MM.1S (cell line): ENCODE data around the gene TMEM187.

Experiments used
- DNase-seq: peaks from one replicate; pipeline ENCODE4 v3.0.0-alpha.2; 2015
- H2AFZ ChIP-seq: fragments of 300-600 bp; sonication (generic); 2 replicates; pipeline ENCODE4 v1.6.0; 2016; ENCODE audit warnings: antibody characterized with exemption, low read length
- H3F3A ChIP-seq: fragments of 300-600 bp; sonication (generic); 2 replicates; pipeline ENCODE4 v1.6.1; 2016; ENCODE audit warnings: mild to moderate bottlenecking, antibody characterized with exemption, low read length, moderate library complexity, mixed read lengths; ENCODE audit not compliant: insufficient read depth
- H3K27ac ChIP-seq: fragments of 300-600 bp; sonication (generic); 2 replicates; pipeline ENCODE4 v1.5.1; 2016; ENCODE audit warnings: mild to moderate bottlenecking, low read length
- H3K27me3 ChIP-seq: fragments of 300-600 bp; sonication (generic); replicated peaks from 2 replicates; pipeline ENCODE4 v1.6.0; 2016; ENCODE audit warnings: low read length; ENCODE audit not compliant: insufficient read depth
- H3K36me3 ChIP-seq: fragments of 300-600 bp; sonication (generic); replicated peaks from 2 replicates; pipeline ENCODE4 v1.6.1; 2016; ENCODE audit warnings: mild to moderate bottlenecking, low read length, mixed read lengths; ENCODE audit not compliant: insufficient read depth
- H3K4me1 ChIP-seq: fragments of 300-600 bp; sonication (generic); 2 replicates; pipeline ENCODE4 v1.6.1; 2016; ENCODE audit warnings: low read length, mixed read lengths
- H3K4me2 ChIP-seq: fragments of 300-600 bp; sonication (generic); 2 replicates; pipeline ENCODE4 v1.6.0; 2016; ENCODE audit warnings: low read depth, low read length
- H3K4me3 ChIP-seq: fragments of 300-600 bp; sonication (generic); 2 replicates; pipeline ENCODE4 v1.5.1; 2016; ENCODE audit warnings: low read length, mixed read lengths
- H3K79me2 ChIP-seq: fragments of 300-600 bp; sonication (generic); 2 replicates; pipeline ENCODE4 v1.6.1; 2016; ENCODE audit warnings: mixed run types, low read length, mixed read lengths
- H3K9ac ChIP-seq: fragments of 300-600 bp; sonication (generic); 2 replicates; pipeline ENCODE4 v1.6.1; 2016; ENCODE audit warnings: low read length, mixed read lengths
- H3K9me2 ChIP-seq: fragments of 300-600 bp; sonication (generic); replicated peaks from 2 replicates; pipeline ENCODE4 v1.6.1; 2016; ENCODE audit warnings: mild to moderate bottlenecking, low read length, mixed read lengths; ENCODE audit not compliant: insufficient read depth
- H3K9me3 ChIP-seq: fragments of 300-600 bp; sonication (generic); replicated peaks from 2 replicates; pipeline ENCODE4 v1.6.1; 2016; ENCODE audit warnings: mild to moderate bottlenecking, low read length, mixed read lengths; ENCODE audit not compliant: insufficient read depth
- H4K20me1 ChIP-seq: fragments of 300-600 bp; sonication (generic); 2 replicates; pipeline ENCODE4 v1.6.1; 2016; ENCODE audit warnings: mild to moderate bottlenecking, low read length, moderate library complexity, mixed read lengths; ENCODE audit not compliant: insufficient read depth
- CTCF ChIP-seq: fragments of 300-600 bp; sonication (generic); IDR thresholded peaks from 2 replicates; pipeline ENCODE4 v1.5.1; 2016; ENCODE audit warnings: antibody characterized with exemption, low read length, mixed read lengths
- EZH2 ChIP-seq: fragments of 300-600 bp; sonication (generic); optimal IDR thresholded peaks from 2 replicates; pipeline ENCODE3; 2017; ENCODE audit warnings: low read depth, mild to moderate bottlenecking, antibody characterized with exemption, low read length, mixed read lengths
- EZH2phosphoT487 ChIP-seq: fragments of 300-600 bp; sonication (generic); IDR thresholded peaks from 2 replicates; pipeline ENCODE4 v1.6.1; 2018; ENCODE audit warnings: antibody characterized with exemption, low read length

The TMEM187 gene

GRCh38 chrX:153928846-153929245, 43.7 kb upstream of the TMEM187 start:
- H3K27me3 ChIP-seq: no peaks in the 10 kb centered on the region
- no peaks in the 10 kb centered on the region for H3K9me3 ChIP-seq
- H3K79me2 ChIP-seq: peaks cover 52% of the 10 kb centered on the region
- TF ChIP-seq CTCF: no peak
- peak overlapping the region; percentile 19; the same call in 1 of the 2 replicates for H3K27ac ChIP-seq
- H3K36me3 ChIP-seq: no peaks in the 10 kb centered on the region
- H3K4me2 ChIP-seq: peak overlapping the region; percentile 47
- H4K20me1 ChIP-seq: no peaks in the 10 kb centered on the region
- peak overlapping the region; percentile 11; the same call in 1 of the 2 replicates for H3K4me3 ChIP-seq
- H3K9ac ChIP-seq: no peak overlapping the region; the same call in 1 of the 2 replicates
- peaks cover 38% of the 10 kb centered on the region for H3F3A ChIP-seq
- H2AFZ ChIP-seq: no peak overlapping the region
- H3K4me1 ChIP-seq: peaks cover 11% of the 10 kb centered on the region; the same call in 1 of the 2 replicates
- DNase-seq: no peak
- no peaks in the 10 kb centered on the region for H3K9me2 ChIP-seq

- Histone ChIP-seq H3K27ac (peak overlapping the region; percentile 19; the same call in 1 of the 2 replicates), H3K27me3 (no peaks in the 10 kb centered on the region), H3K9me2 (no peaks in the 10 kb centered on the region), H3K36me3 (no peaks in the 10 kb centered on the region), H3K9me3 (no peaks in the 10 kb centered on the region), H3K9ac (no peak overlapping the region; the same call in 1 of the 2 replicates), H3K4me2 (peak overlapping the region; percentile 47; the same call in 1 of the 2 replicates), H3F3A (peaks cover 32% of the 10 kb centered on the region), H3K4me1 (peaks cover 8% of the 10 kb centered on the region; the same call in 1 of the 2 replicates), H3K4me3 (no peak overlapping the region), H3K79me2 (peaks cover 52% of the 10 kb centered on the region), H2AFZ (no peak overlapping the region), H4K20me1 (no peaks in the 10 kb centered on the region)
- no peak for DNase-seq
- no peak for TF ChIP-seq EZH2
- no peak for TF ChIP-seq CTCF
- TF ChIP-seq EZH2phosphoT487: no peak
These were observed 43.0 kb upstream of the TMEM187 start for GRCh38 chrX:153929576-153929975.

- Histone ChIP-seq H3K27me3 (no peaks in the 10 kb centered on the region), H3K9me3 (no peaks in the 10 kb centered on the region), H3K79me2 (peaks cover 47% of the 10 kb centered on the region), H3K4me2 (no peak overlapping the region), H3K9me2 (no peaks in the 10 kb centered on the region), H2AFZ (no peak overlapping the region), H3K9ac (no peak overlapping the region), H3K36me3 (no peaks in the 10 kb centered on the region), H3K4me1 (peaks cover 8% of the 10 kb centered on the region; the same call in 1 of the 2 replicates), H4K20me1 (no peaks in the 10 kb centered on the region), H3F3A (peaks cover 25% of the 10 kb centered on the region), H3K27ac (no peak overlapping the region), H3K4me3 (no peak overlapping the region)
- TF ChIP-seq CTCF (no peak), EZH2 (no peak), EZH2phosphoT487 (no peak)
- no peak for DNase-seq
These were observed 42.3 kb upstream of the TMEM187 start for GRCh38 chrX:153930011-153930910.
